NCI-H2171 treated with DMSO at 0.1 percent for 48 hours (cell line): ENCODE data around the gene SPATC1L.
"Not testable (repeated sequence)": the region's sequence is repeated elsewhere in the genome, so short reads cannot be mapped to it uniquely, and the experiment has no call there.

Source experiments
- DNase-seq: peaks from one replicate; lab custom pipeline; 2025; lab: John Stamatoyannopoulos, UW

SPATC1L gene

DNA sequence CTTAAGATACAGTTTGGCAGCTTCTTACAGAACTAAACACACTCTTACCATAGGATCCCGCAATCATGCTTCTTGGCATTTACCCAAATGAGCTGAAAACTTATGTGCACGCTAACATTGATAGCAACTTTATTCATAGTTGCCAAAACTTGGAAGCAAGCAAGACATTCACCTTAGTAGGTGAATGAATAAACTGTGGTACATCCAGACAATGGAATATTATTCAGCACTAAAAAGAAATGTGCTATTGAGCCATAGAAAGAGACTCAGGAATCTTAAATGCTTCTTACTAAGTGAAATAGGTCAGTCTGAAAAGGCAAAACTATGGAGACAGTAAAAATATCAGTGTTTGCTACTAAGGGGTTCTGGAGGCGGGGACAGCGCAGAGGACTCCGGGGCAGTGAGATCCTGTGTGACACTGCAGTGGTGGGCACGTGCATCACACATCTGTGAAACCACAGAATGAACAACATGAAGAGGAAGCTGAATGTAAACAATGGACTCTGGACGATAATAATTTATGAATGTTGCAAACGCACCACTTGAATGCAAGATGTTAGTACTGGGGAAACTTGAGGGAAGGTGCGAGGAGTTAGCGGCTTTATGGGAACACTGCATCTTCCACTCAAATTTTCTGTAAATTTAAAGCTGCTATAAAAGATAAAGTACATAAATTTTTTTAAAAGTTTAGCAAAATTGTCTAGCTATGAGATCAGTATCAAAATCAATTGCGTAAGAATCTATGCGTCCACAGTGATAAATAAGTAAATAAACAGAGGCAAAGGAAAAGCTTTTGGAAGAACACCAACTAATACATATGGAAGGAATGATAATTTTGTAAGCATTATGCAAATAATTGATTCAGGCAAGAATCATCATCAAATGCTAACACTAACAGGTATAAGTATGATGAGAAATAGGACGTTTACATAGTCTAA, 15.4 kb upstream of the SPATC1L start:
- DNase-seq: no peak

- DNase-seq: no peak
These were observed 12.5 kb upstream of the SPATC1L start for GRCh38 chr21:46196733-46197132.

DNA sequence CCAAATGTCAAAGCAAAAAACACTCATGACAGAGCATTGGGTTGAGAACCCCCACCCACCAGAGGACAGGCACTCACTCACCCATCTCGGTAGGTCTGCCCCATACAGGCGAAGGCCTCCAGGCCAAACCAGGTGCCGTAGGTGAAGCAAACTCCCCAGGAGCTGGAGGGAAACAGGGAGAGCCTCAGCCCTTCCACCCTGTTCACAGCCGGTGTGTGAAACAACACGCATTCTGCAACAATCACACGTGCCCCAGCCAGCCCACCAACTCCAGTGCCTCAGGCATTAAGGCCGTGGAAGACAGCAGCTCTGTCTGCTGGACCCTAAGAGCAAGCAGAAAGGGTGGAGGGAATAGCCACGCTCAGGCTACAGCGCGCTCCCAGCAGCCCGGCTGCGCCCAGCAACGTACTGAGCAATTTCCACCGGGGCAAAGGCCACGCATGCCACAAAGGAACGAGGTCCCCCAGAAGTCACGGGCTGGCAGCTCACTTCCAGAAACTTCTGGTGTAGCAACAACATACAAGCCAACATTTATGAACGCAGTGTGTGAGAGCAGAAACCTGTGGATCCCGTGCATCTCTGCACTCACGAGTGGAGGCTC, 11.4 kb upstream of the SPATC1L start:
- no peak for DNase-seq

DNA sequence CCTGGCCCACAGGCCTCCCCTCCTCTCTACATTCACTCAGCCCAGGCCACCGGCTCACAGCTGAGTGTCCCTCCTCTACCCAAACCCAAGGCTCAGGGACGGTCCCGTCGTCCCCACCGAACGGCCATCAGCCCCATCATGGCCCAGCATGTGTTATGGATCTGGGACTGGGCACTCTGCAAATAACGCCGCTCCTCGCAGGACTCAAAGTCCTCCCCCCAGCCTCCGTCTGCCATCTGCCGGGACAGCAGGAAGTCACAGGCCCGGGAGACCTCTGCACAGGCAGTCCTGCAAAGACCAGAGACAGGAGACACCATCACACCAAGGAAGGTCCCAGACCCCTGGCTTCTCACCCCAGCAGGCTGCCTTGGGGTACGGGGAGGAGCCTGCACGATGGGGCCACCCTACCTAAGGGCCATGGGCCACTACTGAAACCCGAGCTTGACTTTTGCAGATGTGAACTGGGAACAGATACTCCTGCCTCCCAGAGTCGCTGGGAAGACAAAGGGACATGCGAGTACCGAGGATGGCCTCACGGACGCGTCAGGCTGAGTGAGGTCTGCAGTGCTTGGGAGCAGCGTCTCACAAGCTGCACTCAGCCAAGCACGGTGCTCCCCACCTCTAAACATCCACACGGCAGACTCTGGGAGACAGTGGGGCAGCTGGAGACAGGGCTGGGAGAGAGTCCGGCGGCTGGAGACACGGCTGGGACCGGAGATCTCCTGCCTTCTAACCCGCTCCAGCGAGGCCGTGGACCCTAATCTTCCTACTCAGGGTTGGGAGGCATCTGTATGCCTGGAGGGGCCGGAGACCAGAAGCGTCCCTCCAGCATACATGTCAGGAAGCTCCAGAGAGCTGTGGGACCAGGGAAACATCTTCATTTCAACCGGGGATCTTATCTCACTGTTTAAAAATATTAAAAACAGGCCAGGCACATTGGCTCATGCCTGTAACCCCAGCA, 10.4 kb upstream of the SPATC1L start:
- DNase-seq: no peak

DNA sequence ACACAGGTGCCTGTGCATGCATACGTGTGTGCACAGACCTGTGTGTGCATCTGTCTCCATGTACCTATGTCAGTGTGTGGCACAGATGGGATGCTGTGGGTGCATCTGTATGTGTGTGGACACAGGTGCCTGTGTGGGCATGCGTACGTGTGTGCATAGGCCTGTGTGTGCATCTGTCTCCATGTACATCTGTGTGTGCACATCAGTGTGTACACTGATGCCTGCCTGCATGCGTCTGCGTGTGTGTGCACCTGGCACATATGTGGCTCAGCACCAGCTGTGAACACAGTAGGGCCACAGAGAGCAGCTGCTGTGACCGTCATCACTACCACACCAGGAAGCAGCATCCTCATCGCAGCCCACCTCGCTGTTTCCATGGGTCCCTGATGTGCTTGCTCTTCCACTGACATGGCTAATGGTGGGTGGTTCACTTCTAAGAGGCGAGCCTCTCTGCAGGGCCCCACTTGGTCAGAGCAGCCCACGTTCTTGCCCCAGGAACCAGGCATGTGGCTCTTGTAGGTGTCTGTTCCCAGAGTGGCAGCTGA, 9.6 kb upstream of the SPATC1L start:
- DNase-seq: no peak

- no peak for DNase-seq
These were observed 7.7 kb upstream of the SPATC1L start for GRCh38 chr21:46191686-46192575.

GRCh38 chr21:46191257-46191685, 7.0 kb upstream of the SPATC1L start:
- no peak for DNase-seq

- no peak for DNase-seq
These were observed 6.4 kb upstream of the SPATC1L start for GRCh38 chr21:46190491-46191131.

DNA sequence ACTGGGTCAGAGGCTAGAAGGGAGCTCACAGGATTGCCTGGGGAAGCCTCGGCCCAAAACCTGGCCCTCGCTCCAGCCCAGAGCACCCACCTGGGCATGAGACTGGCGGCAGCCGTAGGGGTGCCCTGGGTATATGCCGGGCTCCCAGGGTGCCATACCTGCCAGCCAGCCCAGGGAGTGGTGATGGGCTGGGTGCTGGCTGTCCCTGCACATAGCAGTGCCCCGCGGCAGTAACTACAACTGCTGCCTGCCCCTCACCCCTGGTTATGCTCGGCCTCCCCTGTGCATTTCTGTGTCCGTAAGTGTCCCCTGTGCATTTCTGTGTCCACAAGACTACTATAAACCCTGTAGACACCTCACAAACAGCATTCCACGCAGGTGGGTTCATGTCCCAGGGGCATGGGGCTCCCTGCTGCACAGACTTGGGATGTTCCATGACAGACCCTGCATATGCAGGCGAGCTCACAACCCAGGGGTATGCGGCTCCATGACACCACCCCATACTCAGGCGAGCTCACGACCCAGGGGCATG, 5.8 kb upstream of the SPATC1L start:
- DNase-seq: no peak

- DNase-seq: peak; percentile 68
These were observed 5.1 kb upstream of the SPATC1L start for GRCh38 chr21:46189213-46189958.

DNA sequence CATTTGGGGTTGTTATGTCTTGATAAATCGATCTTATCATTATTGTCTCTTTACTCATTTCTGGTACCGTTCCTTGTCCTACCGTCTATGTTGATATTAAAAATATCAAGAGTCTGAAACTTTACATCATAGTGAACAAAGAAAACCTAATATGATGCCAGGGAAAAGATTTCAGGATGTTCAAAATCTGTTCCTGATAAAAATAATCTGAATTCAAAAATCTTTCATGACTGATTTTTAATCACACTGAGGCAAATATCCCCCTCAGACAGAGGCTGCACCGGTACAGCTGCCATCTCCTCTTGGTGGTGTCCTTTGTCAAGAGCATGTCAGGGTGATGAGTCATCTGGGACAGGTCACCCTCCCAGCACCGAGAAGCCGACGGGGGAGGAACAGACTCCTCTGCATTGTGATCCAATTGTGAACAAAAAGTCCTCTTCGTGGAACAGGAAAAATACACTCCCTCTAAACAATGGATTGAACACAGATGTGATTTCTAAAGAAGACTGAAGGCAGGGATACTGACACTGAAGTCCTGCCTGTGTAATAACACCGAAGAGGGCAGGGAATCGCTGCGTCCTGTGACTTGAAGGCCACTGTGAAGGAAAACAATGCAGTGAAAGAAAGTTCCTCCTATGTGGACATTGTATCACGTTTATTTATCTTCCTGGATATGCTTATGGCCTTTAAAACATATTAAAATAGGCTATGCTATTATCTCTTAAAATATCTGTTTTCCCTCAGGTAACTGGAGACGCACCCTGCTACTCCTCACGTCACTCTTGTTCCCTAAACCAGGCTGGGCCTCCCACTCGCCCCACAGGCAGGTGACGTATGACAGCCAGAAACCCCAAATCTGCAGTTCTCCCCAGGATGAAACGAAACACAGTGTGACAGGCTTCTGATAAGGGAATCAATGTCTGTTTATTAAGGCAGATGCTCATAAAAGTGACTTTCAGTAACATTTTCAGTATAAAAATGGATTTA, 4.3 kb upstream of the SPATC1L start:
- peak; percentile 52 for DNase-seq

GRCh38 chr21:46187814-46188213, 3.6 kb upstream of the SPATC1L start:
- peak; percentile 18 for DNase-seq

- no peak for DNase-seq
These were observed 3.0 kb upstream of the SPATC1L start for GRCh38 chr21:46187261-46187660.

- DNase-seq: no peak
These were observed 1.5 kb upstream of the SPATC1L start for GRCh38 chr21:46185716-46186115.

DNA sequence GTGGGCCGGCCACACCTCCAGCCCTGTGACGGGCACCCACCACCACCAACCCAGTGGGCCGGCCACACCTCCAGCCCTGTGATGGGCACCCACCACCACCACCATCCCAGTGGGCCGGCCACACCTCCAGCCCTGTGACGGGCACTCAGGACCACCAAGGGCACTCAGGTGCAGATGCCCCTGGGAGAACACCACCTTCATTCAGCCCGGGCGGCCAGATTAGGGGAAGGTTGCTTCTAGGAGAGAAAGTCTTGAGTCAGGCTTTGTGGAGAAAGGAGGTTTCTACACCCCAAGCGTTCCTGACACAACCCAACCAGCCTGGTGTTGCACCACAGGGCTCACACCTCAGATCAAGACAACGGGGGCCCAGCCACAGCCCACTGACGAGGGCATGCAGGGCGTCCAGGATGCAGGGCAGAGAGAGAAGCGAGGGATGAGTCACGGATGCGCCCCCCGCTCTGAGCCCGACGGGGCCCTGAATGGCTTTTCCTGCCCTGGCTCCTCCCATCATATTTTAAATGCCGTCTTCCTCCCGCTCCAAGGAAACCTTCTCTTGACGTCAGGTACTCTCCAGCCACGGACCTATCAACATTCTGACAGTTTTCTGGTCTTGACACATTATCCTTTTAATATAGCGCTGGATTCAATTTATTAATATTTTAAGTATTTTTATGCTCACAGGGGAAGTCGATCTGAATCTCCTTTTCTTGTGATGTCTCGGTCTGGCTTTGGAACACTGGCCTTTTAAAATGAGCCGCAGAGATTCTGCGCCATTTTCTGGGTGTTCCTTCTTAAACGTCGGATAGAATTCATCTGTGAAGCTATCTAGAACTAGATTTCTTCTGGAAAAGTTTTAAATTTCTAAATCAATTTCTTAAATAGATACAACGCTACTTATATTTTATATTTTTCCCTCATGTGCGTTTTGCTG, 631 bp upstream of the SPATC1L start:
- peak; percentile 88 for DNase-seq

DNA sequence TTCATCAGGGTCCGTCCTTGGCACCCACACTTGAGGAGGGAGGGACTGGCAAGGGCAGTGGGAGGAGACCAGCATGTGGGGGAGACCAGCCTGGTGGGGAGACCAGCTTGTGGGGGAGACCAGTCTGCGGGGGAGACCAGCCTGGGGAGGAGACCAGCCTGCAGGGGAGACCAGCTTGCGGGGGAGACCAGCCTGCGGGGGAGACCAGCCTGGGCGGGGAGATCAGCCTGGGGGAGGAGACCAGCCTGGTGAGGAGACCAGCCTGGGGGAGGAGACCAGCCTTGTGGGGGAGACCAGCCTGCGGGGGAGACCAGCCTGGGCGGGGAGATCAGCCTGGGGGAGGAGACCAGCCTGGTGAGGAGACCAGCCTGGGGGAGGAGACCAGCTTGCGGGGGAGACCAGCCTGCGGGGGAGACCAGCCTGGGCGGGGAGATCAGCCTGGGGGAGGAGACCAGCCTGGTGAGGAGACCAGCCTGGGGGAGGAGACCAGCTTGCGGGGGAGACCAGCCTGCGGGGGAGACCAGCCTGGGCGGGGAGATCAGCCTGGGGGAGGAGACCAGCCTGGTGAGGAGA, 836 bp downstream of the SPATC1L start:
- DNase-seq: not testable (repeated sequence)
